Spleen (tissue), 11 donors: ENCODE measurements around the gene EPHB1. TPM values are rescaled to one million over a fixed set of nuclear protein-coding genes. Genes with fewer than 3 reads are reported as not detected.

Experiments
- DNase-seq: peaks from one replicate; pipeline ENCODE4 v3.0.0-alpha.2; 2020
- H3K27ac ChIP-seq, 8 donors: fragments of 200-600 bp; sonication (generic) in 7 of 8; 1 replicate in 4 of 8; 2 replicates in 4 of 8; pipeline versions ENCODE4 v1.5.0 to v1.8.0; 2016 to 2021; ENCODE audit warnings: inconsistent platforms in 4 of 8, mild to moderate bottlenecking in 4 of 8, moderate library complexity in 1 of 8
- H3K27me3 ChIP-seq, 7 donors: fragments of 200-600 bp; sonication (generic) in 6 of 7; replicated peaks in 1 of 7; 1 replicate in 4 of 7; 2 replicates in 3 of 7; pipeline versions ENCODE4 v1.5.0 to v1.8.0; 2016 to 2021; ENCODE audit warnings: inconsistent platforms in 3 of 7, mild to moderate bottlenecking in 1 of 7
- H3K36me3 ChIP-seq, 6 donors: fragments of 200-600 bp; sonication (generic) in 5 of 6; 1 replicate in 4 of 6; 2 replicates in 2 of 6; pipeline versions ENCODE4 v1.5.0 to v1.8.0; 2016 to 2021; ENCODE audit warnings: inconsistent platforms in 2 of 6
- H3K4me1 ChIP-seq, 6 donors: fragments of 200-600 bp; sonication (generic) in 5 of 6; 1 replicate in 3 of 6; 2 replicates in 3 of 6; pipeline versions ENCODE4 v1.5.0 to v1.8.0; 2016 to 2021; ENCODE audit warnings: inconsistent platforms in 3 of 6
- H3K4me3 ChIP-seq, 8 donors: fragments of 200-600 bp; sonication (generic) in 7 of 8; 1 replicate in 4 of 8; 2 replicates in 4 of 8; pipeline versions ENCODE4 v1.5.0 to v1.8.0; 2016 to 2021; ENCODE audit warnings: inconsistent platforms in 4 of 8, mild to moderate bottlenecking in 4 of 8, moderate library complexity in 2 of 8
- H3K9me3 ChIP-seq, 8 donors: fragments of 200-600 bp; sonication (generic) in 7 of 8; 1 replicate in 4 of 8; 2 replicates in 4 of 8; pipeline versions ENCODE4 v1.5.0 to v1.8.0; 2016 to 2021; ENCODE audit warnings: inconsistent platforms in 4 of 8
- CTCF ChIP-seq, 11 experiments: fragments of 200-600 bp in 7 of 11; fragments of 450-650 bp in 4 of 11; sonication (generic) in 4 of 11; IDR thresholded peaks in 8 of 11; conservative IDR thresholded peaks in 3 of 11; 1 replicate in 7 of 11; 2 replicates in 4 of 11; pipeline versions ENCODE4 v1.4.0 to v1.8.0; 2016 to 2021; ENCODE audit warnings: antibody characterized with exemption in 11 of 11, inconsistent platforms in 4 of 11, mild to moderate bottlenecking in 1 of 11
- POLR2A ChIP-seq, 3 donors: fragments of 450-650 bp; IDR thresholded peaks; one replicate each; pipeline ENCODE4 v1.5.1; 2017; ENCODE audit warnings: antibody characterized with exemption in 3 of 3, mild to moderate bottlenecking in 1 of 3
- POLR2AphosphoS5 ChIP-seq, 3 donors: sonication (generic); formaldehyde crosslinking; IDR thresholded peaks; one replicate each; pipeline ENCODE4 v1.5.1; 2017; ENCODE audit warnings: antibody characterized with exemption in 3 of 3
- WGBS, 5 donors: extraction: QIAGEN DNeasy Blood & Tissue Kit in 3 of 5; methylation state at CpG; one replicate each; pipeline versions ENCODE4 v1.1.5 to v1.1.7; 2013 to 2018; 5-methylcytosine and 5-hydroxymethylcytosine counted together
- intact Hi-C: fragments of 100-400 bp; cut with DNase I; formaldehyde crosslinking; loops from one replicate; pipeline ENCODE4 v1.15.0; 2023; ENCODE audit warnings: low total_unique reads
- polyA plus RNA-seq, 3 donors: library from polyadenylated mRNA; stranded (reverse); fragments of 200-250 nt; gene quantifications; one replicate each; pipeline ENCODE4 v1.2.1, GENCODE V29; 2013
- total RNA-seq, 7 donors: library from RNA; depleted of rRNA in 3 of 7; stranded (reverse); fragments of >200 nt in 3 of 7; fragmentation: NEBNext Ultra II Directional in 4 of 7; extraction: Animal tissue kit (Norgen Biotek cat#: 25700) in 4 of 7; gene quantifications; one replicate each; pipeline versions ENCODE4 v1.1.0 to v1.2.1, GENCODE V29; 2016 to 2021
- donor health status: healthy with polysubstance abuse.
- donor health status: DM: no; HTN: no; CAD: no; lungs with moderate emphysema.
- donor health status: DM: no; HTN: no; CAD: no.
- donor health status: Bipolar disorder and iron deficiency.
- donor health status: healthy.
- donor health status: DM: no; HTN: no; CAD: no.
- donor health status: DM: yes; HTN: yes; CAD: no.

Gene EPHB1
- total and polyA plus RNA-seq, 10 donors, result 0.20 to 14.0 (median 3.0) TPM

- H3K9me3 ChIP-seq, result no peaks in the 10 kb centered on the region
- TF ChIP-seq POLR2A (IDR thresholded peaks at IDR 0.05) (no peak), CTCF (IDR thresholded peaks at IDR 0.05 in 8 of 11, conservative IDR thresholded peaks at IDR 0.05 in 3 of 11) (no peak), POLR2AphosphoS5 (IDR thresholded peaks at IDR 0.05) (no peak)
- 77 to 85% (median 83%) methylated on average over 14 of the region's 14 CpGs for WGBS, 5 donors
- no peaks in the 10 kb centered on the region for H3K36me3 ChIP-seq
- intact Hi-C loops, result no loop called here
- H3K27me3 ChIP-seq, result no peaks in the 10 kb centered on the region
- DNase-seq, result no peak
- no peaks in the 10 kb centered on the region for H3K4me1 ChIP-seq
- no peak overlapping the region for H3K27ac ChIP-seq
- no peak overlapping the region for H3K4me3 ChIP-seq
Observed at GRCh38 chr3:134804508-134805480, 9.7 kb downstream of the EPHB1 start.

GRCh38 chr3:134807189-134807588 lies 12.1 kb downstream of the EPHB1 start:
- TF ChIP-seq POLR2AphosphoS5 (IDR thresholded peaks at IDR 0.05) (no peak), CTCF (IDR thresholded peaks at IDR 0.05 in 8 of 11, conservative IDR thresholded peaks at IDR 0.05 in 3 of 11) (no peak), POLR2A (IDR thresholded peaks at IDR 0.05) (no peak)
- Histone ChIP-seq H3K27ac (no peak overlapping the region), H3K4me1 (no peaks in the 10 kb centered on the region), H3K36me3 (no peaks in the 10 kb centered on the region), H3K9me3 (no peaks in the 10 kb centered on the region), H3K4me3 (no peak overlapping the region), H3K27me3 (no peaks in the 10 kb centered on the region)
- WGBS, 5 donors, result 68 to 81% (median 77%) methylated on average over 6 of the region's 6 CpGs
- intact Hi-C loops, result no loop called here
- DNase-seq, result no peak

- intact Hi-C loops, result no loop called here
- 75 to 93% (median 90%) methylated on average over 1 of the region's 1 CpG for WGBS, 5 donors
- no peaks in the 10 kb centered on the region for H3K9me3 ChIP-seq
- H3K36me3 ChIP-seq, result no peaks in the 10 kb centered on the region
- H3K27ac ChIP-seq, result no peak overlapping the region
- H3K27me3 ChIP-seq, result no peaks in the 10 kb centered on the region
- H3K4me3 ChIP-seq, result no peak overlapping the region
- TF ChIP-seq CTCF (IDR thresholded peaks at IDR 0.05 in 8 of 11, conservative IDR thresholded peaks at IDR 0.05 in 3 of 11), result no peak
- no peak for TF ChIP-seq POLR2A (IDR thresholded peaks at IDR 0.05)
- TF ChIP-seq POLR2AphosphoS5 (IDR thresholded peaks at IDR 0.05), result no peak
- no peak for DNase-seq
- H3K4me1 ChIP-seq, result no peaks in the 10 kb centered on the region
Observed at GRCh38 chr3:134808835-134809234, 13.8 kb downstream of the EPHB1 start.

GRCh38 chr3:134809427-134810051 lies 14.5 kb downstream of the EPHB1 start:
- Histone ChIP-seq H3K9me3 (no peaks in the 10 kb centered on the region), H3K27me3 (no peaks in the 10 kb centered on the region), H3K36me3 (no peaks in the 10 kb centered on the region), H3K4me1 (no peaks in the 10 kb centered on the region), H3K4me3 (no peak overlapping the region), H3K27ac (no peak overlapping the region)
- no peak for DNase-seq
- intact Hi-C loops, result no loop called here
- WGBS, 5 donors, result 73 to 83% (median 78%) methylated on average over 5 of the region's 5 CpGs
- TF ChIP-seq CTCF (IDR thresholded peaks at IDR 0.05 in 8 of 11, conservative IDR thresholded peaks at IDR 0.05 in 3 of 11) (no peak), POLR2AphosphoS5 (IDR thresholded peaks at IDR 0.05) (no peak), POLR2A (IDR thresholded peaks at IDR 0.05) (no peak)
